ENCODE results near the gene CAMTA2.

GRCh38 chr17:4967539-4968485 is 19.7 kb downstream of the CAMTA2 start, which contains the start of gene SPAG7:
- TF ChIP-seq, protein P1, sequence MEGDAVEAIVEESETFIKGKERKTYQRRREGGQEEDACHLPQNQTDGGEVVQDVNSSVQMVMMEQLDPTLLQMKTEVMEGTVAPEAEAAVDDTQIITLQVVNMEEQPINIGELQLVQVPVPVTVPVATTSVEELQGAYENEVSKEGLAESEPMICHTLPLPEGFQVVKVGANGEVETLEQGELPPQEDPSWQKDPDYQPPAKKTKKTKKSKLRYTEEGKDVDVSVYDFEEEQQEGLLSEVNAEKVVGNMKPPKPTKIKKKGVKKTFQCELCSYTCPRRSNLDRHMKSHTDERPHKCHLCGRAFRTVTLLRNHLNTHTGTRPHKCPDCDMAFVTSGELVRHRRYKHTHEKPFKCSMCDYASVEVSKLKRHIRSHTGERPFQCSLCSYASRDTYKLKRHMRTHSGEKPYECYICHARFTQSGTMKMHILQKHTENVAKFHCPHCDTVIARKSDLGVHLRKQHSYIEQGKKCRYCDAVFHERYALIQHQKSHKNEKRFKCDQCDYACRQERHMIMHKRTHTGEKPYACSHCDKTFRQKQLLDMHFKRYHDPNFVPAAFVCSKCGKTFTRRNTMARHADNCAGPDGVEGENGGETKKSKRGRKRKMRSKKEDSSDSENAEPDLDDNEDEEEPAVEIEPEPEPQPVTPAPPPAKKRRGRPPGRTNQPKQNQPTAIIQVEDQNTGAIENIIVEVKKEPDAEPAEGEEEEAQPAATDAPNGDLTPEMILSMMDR (conservative IDR thresholded peaks at IDR 0.05; ENCODE audit: low read depth in 2 of 2) = no peak
- no peak for TF ChIP-seq EZH2 (IDR thresholded peaks at IDR 0.05; ENCODE audit: low read depth, unreplicated experiment)
- TF ChIP-seq ZNF114 (CRISPR knock-in tag; IDR thresholded peaks at IDR 0.05) = no peak
- TF ChIP-seq POLR2AphosphoS5 (IDR thresholded peaks at IDR 0.05; ENCODE audit: low read depth) = peak; percentile 46
- TF ChIP-seq CREB1 (CRISPR knock-in tag; IDR thresholded peaks at IDR 0.05; ENCODE audit: low read depth) = peak; percentile 37
- TF ChIP-seq NANOG (IDR thresholded peaks at IDR 0.05; ENCODE audit: borderline replicate concordance) = no peak
- TF ChIP-seq ETS1 (IDR thresholded peaks at IDR 0.05) = 0 out of 2 replicates have a peak, but pooled peaks have one; percentile 2
- no peak for TF ChIP-seq EZH2phosphoT487 (IDR thresholded peaks at IDR 0.05; ENCODE audit: unreplicated experiment)
- TF ChIP-seq, protein P2, sequence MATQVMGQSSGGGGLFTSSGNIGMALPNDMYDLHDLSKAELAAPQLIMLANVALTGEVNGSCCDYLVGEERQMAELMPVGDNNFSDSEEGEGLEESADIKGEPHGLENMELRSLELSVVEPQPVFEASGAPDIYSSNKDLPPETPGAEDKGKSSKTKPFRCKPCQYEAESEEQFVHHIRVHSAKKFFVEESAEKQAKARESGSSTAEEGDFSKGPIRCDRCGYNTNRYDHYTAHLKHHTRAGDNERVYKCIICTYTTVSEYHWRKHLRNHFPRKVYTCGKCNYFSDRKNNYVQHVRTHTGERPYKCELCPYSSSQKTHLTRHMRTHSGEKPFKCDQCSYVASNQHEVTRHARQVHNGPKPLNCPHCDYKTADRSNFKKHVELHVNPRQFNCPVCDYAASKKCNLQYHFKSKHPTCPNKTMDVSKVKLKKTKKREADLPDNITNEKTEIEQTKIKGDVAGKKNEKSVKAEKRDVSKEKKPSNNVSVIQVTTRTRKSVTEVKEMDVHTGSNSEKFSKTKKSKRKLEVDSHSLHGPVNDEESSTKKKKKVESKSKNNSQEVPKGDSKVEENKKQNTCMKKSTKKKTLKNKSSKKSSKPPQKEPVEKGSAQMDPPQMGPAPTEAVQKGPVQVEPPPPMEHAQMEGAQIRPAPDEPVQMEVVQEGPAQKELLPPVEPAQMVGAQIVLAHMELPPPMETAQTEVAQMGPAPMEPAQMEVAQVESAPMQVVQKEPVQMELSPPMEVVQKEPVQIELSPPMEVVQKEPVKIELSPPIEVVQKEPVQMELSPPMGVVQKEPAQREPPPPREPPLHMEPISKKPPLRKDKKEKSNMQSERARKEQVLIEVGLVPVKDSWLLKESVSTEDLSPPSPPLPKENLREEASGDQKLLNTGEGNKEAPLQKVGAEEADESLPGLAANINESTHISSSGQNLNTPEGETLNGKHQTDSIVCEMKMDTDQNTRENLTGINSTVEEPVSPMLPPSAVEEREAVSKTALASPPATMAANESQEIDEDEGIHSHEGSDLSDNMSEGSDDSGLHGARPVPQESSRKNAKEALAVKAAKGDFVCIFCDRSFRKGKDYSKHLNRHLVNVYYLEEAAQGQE (IDR thresholded peaks at IDR 0.05; ENCODE audit: unreplicated experiment) = no peak
- no peak for TF ChIP-seq ZNF331 (CRISPR knock-in tag; IDR thresholded peaks at IDR 0.05; ENCODE audit: low read depth)
- no peak for TF ChIP-seq STAT1 (IDR thresholded peaks at IDR 0.05; ENCODE audit: unreplicated experiment)

Data from GM23338 (cell line).